ENCODE results near the gene FAM13A. TPM values are rescaled to one million over a fixed set of nuclear protein-coding genes. Genes with fewer than 3 reads are reported as not detected.

The FAM13A gene
- total and polyA plus RNA-seq, 2 of the 4 experiments (the other 2 are of a cell fraction): 13.1 to 22.0 TPM

DNA sequence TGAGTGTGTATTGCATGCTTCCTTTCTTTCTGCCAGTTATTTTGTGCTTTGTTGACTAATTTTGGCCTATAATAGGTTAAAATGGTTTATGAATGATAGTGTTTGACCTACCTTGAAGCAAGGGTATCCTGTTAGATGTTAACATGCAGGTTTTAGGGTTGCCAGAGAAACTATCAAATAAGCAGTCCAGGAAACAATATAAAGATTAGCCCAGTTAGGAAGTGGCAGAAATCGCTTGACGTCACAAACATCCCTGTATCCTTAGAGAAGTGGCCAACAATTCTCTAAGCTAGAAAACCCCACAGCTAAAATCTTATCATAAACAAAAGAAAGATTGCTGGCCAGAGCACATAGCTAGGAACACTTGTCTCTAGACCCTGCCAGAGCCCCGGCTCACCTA lies 363.2 kb downstream of the FAM13A start:
- ATAC-seq (ENCODE audit: low read depth) (no peak), DNase-seq (no peak)
- dilution Hi-C loops (cut with HindIII; ENCODE audit: low sequenced_read_pairs, unreplicated experiment): no loop called here
- Histone ChIP-seq H3K79me1 (ENCODE audit: low read depth in 1 of 2, low read length in 2 of 2) (peaks cover 4 to 5% of the 10 kb centered on the region in 2 experiments; a peak in 3 of 4 replicates), H3K4me2 (ENCODE audit: low read depth, low read length) (no peak overlapping the region), H3K9me1 (ENCODE audit: insufficient read depth, low read length) (peaks cover 4% of the 10 kb centered on the region; the same call in 1 of the 2 replicates), H4K8ac (ENCODE audit: low read depth in 2 of 2, low read length in 2 of 2) (no peak overlapping the region), H3K4ac (ENCODE audit: low read depth, low read length) (no peak overlapping the region), H3K27ac (ENCODE audit: insufficient read depth, low read length) (no peak overlapping the region), H3K36me3 (ENCODE audit: control insufficient read depth, insufficient read depth, low read length) (peaks cover 3% of the 10 kb centered on the region; the same call in 1 of the 2 replicates), H4K91ac (ENCODE audit: insufficient read depth, low read depth, low read length) (no peak overlapping the region), H3K4me1 (ENCODE audit: control insufficient read depth, insufficient read depth, low read length) (no peaks in the 10 kb centered on the region; the same call in 1 of the 2 replicates), H2BK5ac (ENCODE audit: low read depth, low read length, poor library complexity, severe bottlenecking) (no peak overlapping the region), H3K18ac (ENCODE audit: low read depth, low read length) (no peak overlapping the region), H4K5ac (ENCODE audit: low read depth, low read length) (no peak overlapping the region), H2AK5ac (ENCODE audit: low read depth, low read length) (no peak overlapping the region), H2BK120ac (ENCODE audit: low read depth, low read length) (no peak overlapping the region), H3K23ac (ENCODE audit: low read depth, low read length) (no peak overlapping the region), H4K20me1 (ENCODE audit: insufficient read depth, low read length) (no peaks in the 10 kb centered on the region), H3K56ac (ENCODE audit: extremely low read depth, insufficient read depth, low read length) (no peak overlapping the region), H2BK15ac (ENCODE audit: low read depth, low read length) (no peak overlapping the region), H3K9ac (ENCODE audit: low read depth, low read length) (no peak overlapping the region), H3K27me3 (ENCODE audit: control insufficient read depth, insufficient read depth, low read length) (no peaks in the 10 kb centered on the region), H2AFZ (replicated peaks; ENCODE audit: low read length, poor library complexity) (no peak overlapping the region), H3K9me3 (ENCODE audit: control insufficient read depth, insufficient read depth, low read length) (no peaks in the 10 kb centered on the region), H3K14ac (replicated peaks; ENCODE audit: low read depth, low read length) (no peak overlapping the region), H2AK9ac (replicated peaks; ENCODE audit: low read depth, low read length, poor library complexity) (no peak overlapping the region), H3K4me3 (ENCODE audit: insufficient read depth, low read depth, low read length) (no peak overlapping the region), H2BK20ac (ENCODE audit: low read depth, low read length) (no peak overlapping the region)
- intact Hi-C loops (cut with micrococcal nuclease): no loop called here
- BruUV-seq (replicated peaks): no TSS peak
- ChIA-PET CTCF (no interaction called here), POLR2A (ENCODE audit: unreplicated experiment) (no interaction called here)
- TF ChIP-seq, protein P1, sequence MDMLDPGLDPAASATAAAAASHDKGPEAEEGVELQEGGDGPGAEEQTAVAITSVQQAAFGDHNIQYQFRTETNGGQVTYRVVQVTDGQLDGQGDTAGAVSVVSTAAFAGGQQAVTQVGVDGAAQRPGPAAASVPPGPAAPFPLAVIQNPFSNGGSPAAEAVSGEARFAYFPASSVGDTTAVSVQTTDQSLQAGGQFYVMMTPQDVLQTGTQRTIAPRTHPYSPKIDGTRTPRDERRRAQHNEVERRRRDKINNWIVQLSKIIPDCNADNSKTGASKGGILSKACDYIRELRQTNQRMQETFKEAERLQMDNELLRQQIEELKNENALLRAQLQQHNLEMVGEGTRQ (IDR thresholded peaks at IDR 0.05; ENCODE audit: low read depth, low read length): no peak
- no peak for TF ChIP-seq POLR2A (IDR thresholded peaks at IDR 0.05; ENCODE audit: low read depth, low read length)
- TF ChIP-seq, protein P2, sequence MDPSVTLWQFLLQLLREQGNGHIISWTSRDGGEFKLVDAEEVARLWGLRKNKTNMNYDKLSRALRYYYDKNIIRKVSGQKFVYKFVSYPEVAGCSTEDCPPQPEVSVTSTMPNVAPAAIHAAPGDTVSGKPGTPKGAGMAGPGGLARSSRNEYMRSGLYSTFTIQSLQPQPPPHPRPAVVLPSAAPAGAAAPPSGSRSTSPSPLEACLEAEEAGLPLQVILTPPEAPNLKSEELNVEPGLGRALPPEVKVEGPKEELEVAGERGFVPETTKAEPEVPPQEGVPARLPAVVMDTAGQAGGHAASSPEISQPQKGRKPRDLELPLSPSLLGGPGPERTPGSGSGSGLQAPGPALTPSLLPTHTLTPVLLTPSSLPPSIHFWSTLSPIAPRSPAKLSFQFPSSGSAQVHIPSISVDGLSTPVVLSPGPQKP (IDR thresholded peaks at IDR 0.05; ENCODE audit: borderline replicate concordance, low read depth, low read length): no peak
- no peak for TF ChIP-seq MXI1 (IDR thresholded peaks at IDR 0.05; ENCODE audit: borderline replicate concordance, low read depth, low read length)
- no peak for TF ChIP-seq MAZ (IDR thresholded peaks at IDR 0.05; ENCODE audit: borderline replicate concordance, low read depth, low read length)
- no peak for TF ChIP-seq MAFK (IDR thresholded peaks at IDR 0.05; ENCODE audit: low read depth, low read length)
- TF ChIP-seq NFE2L2 (IDR thresholded peaks at IDR 0.05; ENCODE audit: low read depth, low read length): no peak
- TF ChIP-seq RAD21 (IDR thresholded peaks at IDR 0.05; ENCODE audit: low read length): no peak
- TF ChIP-seq FOS (IDR thresholded peaks at IDR 0.05; ENCODE audit: low read depth, low read length): no peak
- TF ChIP-seq RFX5 (IDR thresholded peaks at IDR 0.05; ENCODE audit: low read depth, low read length): no peak
- no peak for TF ChIP-seq SMC3 (IDR thresholded peaks at IDR 0.05; ENCODE audit: low read depth, low read length)
- TF ChIP-seq CHD1 (IDR thresholded peaks at IDR 0.05; ENCODE audit: low read depth, low read length): no peak
- no peak for TF ChIP-seq RCOR1 (IDR thresholded peaks at IDR 0.05; ENCODE audit: insufficient replicate concordance, low read length)
- in situ Hi-C loops (cut with MboI; ENCODE audit: low sequenced_read_pairs): no loop called here
- WGBS, 2 experiments (ENCODE audit: extremely low coverage in 2 of 2, insufficient read length in 1 of 2): no CpG with 5 or more reads among the region's 3 CpGs

Measured in IMR-90 (cell line).